Adipocyte (in vitro differentiated cells): ENCODE results near the gene NPTXR.
"Not testable (repeated sequence)": the region's sequence is repeated elsewhere in the genome, so short reads cannot be mapped to it uniquely, and the experiment has no call there.

Source experiments
- DNase-seq: peaks from one replicate; pipeline ENCODE4 v3.0.0-alpha.2; 2015; ENCODE audit warnings: low read depth
- H3K27me3 ChIP-seq: replicated peaks from 2 replicates; pipeline ENCODE4 v1.7.0; 2013; ENCODE audit warnings: mild to moderate bottlenecking, low read length, moderate library complexity; ENCODE audit not compliant: control insufficient read depth, insufficient read depth
- H3K36me3 ChIP-seq: 2 replicates; pipeline ENCODE4 v1.7.0; 2013; ENCODE audit warnings: low read length, mild to moderate bottlenecking, moderate library complexity; ENCODE audit not compliant: control insufficient read depth, insufficient read depth, severe bottlenecking
- H3K4me1 ChIP-seq: 2 replicates; pipeline ENCODE4 v1.7.0; 2013; ENCODE audit warnings: mild to moderate bottlenecking, low read length, moderate library complexity; ENCODE audit not compliant: control insufficient read depth, insufficient read depth
- H3K4me3 ChIP-seq: 2 replicates; pipeline ENCODE4 v1.7.0; 2013; ENCODE audit warnings: mild to moderate bottlenecking, low read length, moderate library complexity
- H3K9ac ChIP-seq: 2 replicates; pipeline ENCODE4 v1.7.0; 2013; ENCODE audit warnings: mild to moderate bottlenecking, low read length, moderate library complexity
- H3K9me3 ChIP-seq: 2 replicates; pipeline ENCODE4 v1.7.0; 2013; ENCODE audit warnings: mild to moderate bottlenecking, low read length, moderate library complexity; ENCODE audit not compliant: control insufficient read depth

The NPTXR gene

GRCh38 chr22:38861170-38861876 is 17.5 kb upstream of the NPTXR start:
- no peak for DNase-seq
- Histone ChIP-seq H3K9me3 (no peaks in the 10 kb centered on the region), H3K4me3 (no peak overlapping the region), H3K4me1 (peaks cover 24% of the 10 kb centered on the region), H3K27me3 (peaks cover 8% of the 10 kb centered on the region), H3K36me3 (peaks cover 7% of the 10 kb centered on the region), H3K9ac (no peak overlapping the region)

DNA sequence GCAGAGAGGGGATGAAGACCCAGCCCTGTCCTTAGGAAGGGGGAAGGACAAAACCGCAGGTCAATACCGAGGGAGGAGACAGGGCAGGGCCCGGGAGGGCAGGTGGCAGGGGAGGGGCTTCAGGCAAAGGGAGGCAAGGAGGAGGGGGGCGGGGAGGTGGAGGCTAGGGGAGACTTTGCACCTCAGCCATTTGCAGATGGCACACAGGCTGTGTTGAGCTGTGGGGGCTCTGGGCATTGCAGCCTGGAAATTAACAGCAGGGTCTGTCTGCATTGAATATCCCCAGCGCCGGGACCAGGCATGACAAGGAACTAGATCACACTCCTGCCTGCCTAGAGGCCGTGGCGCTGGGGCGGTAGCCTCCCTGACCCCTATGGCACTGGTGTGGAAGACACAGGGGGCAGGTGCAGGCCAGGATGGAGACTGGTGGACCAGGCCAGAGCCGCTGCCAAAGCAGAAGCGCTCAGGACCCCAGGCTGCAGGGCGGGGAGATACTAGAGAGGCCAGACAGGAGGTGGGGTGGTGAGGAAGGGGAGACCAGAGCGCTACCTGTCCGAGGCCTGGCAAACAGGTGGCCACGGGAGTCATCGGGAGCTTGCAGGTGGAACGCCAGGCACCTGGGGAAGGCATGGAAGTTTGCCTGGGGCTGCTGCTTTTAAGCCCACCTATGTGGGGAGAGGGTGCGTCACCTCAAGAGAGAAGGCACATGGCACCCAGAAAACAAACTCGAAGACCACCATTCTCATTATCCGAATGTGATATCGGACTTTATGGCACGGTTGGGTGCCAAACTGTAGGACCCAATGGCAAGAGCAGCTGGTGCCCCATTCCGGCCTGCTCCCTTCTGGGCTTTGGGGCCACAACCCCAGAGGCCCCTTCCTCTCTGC is 16.7 kb upstream of the NPTXR start:
- no peak overlapping the region for H3K4me3 ChIP-seq
- DNase-seq = no peak
- peaks cover 6% of the 10 kb centered on the region for H3K36me3 ChIP-seq

DNA sequence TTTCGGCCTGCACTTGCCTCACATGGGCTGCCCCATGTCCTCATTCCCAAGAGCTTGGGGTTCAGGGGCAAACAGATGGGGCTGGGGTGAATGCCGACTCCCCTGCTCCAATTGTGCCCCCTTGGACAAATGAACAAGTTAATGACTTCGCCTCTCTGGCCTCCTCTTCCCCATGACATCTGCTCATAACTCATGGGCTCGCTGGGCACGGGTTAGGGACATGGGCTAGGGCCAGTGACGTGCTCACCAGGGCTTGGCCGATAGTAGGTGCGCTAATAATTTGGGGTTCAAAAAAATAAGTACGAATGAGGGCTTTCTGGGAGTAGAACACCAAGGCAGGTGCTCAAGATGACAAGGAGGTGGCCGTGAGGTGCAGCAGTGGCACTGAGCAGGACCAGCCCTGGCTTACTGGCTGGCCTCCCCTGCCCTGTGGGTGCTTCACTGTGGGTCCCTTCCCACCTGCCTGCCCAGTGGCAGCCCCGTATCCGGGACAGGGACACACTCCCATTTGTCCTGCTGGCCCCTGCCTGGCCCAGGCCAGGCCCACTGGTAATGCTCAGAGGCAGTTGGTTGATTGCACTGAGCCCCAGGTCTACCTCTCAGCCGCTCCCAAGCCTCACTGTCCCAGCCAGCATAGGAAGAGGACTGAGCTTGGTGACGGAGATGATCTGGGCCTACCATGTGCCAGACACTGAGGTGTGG is 15.9 kb upstream of the NPTXR start:
- H3K27me3 ChIP-seq = peaks cover 8% of the 10 kb centered on the region

More for the DNA sequence above, 16.7 kb upstream of the NPTXR start:
- H3K27me3 ChIP-seq = peaks cover 8% of the 10 kb centered on the region
- H3K9ac ChIP-seq = no peak overlapping the region
- peaks cover 28% of the 10 kb centered on the region for H3K4me1 ChIP-seq
- no peaks in the 10 kb centered on the region for H3K9me3 ChIP-seq

DNA sequence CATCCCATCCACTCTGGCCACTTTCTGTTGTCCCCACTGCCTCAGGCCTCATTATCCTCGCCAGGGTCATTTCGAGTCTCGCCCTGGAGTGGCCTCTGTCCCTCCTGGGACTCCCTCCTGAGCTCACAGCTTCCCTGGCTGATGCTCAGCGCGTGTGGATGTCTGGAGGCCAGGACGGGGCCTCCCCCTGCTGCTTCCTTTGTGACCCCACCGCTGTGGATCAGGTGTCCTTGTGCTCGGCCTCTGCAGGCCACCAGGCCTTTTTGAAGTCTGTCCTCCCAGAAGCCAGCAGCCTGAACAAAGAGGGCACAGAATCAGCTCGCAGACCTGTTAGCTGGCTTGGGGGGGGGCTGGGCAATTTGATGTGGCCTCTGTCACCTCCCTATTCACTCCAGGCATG is 14.7 kb upstream of the NPTXR start:
- Histone ChIP-seq H3K36me3 (no peaks in the 10 kb centered on the region), H3K9me3 (no peaks in the 10 kb centered on the region), H3K4me1 (peaks cover 17% of the 10 kb centered on the region), H3K27me3 (peaks cover 8% of the 10 kb centered on the region), H3K9ac (no peak overlapping the region), H3K4me3 (no peak overlapping the region)
- no peak for DNase-seq

More for the DNA sequence above, 15.9 kb upstream of the NPTXR start:
- Histone ChIP-seq H3K4me1 (peaks cover 24% of the 10 kb centered on the region), H3K9ac (no peak overlapping the region), H3K36me3 (no peaks in the 10 kb centered on the region), H3K4me3 (no peak overlapping the region), H3K9me3 (no peaks in the 10 kb centered on the region)
- no peak for DNase-seq

DNA sequence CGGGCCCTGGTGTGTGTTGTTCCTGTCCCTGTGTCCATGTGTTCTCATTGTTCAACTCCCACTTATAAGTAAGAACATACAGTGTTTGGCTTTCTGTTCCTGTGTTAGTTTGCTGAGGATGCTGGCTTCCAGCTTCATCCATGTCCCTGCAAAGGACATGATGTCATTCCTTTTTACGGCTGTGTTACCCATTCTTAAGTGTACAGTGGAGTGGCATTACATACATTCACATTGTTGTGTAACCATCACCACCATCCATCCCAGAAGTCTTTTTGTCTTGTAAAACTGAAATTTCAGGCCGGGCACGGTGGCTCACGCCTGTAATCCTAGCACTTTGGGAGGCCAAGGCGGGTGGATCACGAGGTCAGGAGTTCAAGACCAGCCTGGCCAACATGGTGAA is 10.6 kb upstream of the NPTXR start:
- H3K4me3 ChIP-seq, H3K27me3 ChIP-seq, H3K9me3 ChIP-seq, H3K9ac ChIP-seq, DNase-seq, H3K36me3 ChIP-seq: not testable (repeated sequence)
- peaks cover 15% of the 10 kb centered on the region for H3K4me1 ChIP-seq

DNA sequence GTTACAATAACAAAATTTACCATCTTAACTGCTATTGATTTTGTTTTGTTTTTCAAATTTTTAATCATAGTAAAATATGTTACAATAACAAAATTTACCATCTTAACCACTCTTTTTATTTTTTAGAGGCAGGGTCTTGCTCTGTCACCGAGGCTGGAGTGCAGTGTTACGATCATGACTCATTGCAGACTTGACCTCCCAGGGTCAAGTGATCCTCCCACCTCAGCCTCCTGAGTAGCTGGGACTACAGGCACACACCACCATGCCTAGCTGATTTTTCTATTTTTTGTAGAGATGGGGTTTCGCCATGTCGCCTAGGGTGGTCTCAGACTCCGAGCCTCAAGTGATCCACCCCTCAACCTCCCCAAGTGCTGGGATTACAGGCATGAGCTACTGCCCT is 10.1 kb upstream of the NPTXR start:
- not testable (repeated sequence) for H3K9ac ChIP-seq, H3K27me3 ChIP-seq, DNase-seq, H3K4me3 ChIP-seq, H3K9me3 ChIP-seq, H3K36me3 ChIP-seq
- H3K4me1 ChIP-seq = peaks cover 15% of the 10 kb centered on the region

DNA sequence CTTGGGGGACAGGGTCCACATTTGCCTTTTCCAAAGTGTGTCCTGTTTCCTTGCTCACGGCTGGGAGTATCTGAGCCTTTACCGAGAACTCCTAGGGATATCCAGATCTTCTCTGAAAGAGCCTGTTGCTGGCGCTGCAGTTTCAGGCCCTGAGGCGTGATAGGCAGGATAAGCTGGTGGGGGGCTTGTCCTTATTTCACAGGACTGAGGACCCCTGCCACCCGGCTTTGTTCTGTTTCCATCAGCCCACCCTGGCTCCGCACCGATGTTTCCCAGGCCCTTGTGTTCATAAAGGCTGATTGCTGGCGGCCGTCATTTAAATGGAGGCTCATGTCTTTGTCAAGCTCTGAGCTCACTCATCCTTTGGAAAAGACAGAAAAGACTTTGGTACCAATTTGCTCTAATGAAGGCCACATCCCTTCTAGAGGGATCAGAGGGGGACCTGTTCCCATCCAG is 9.4 kb upstream of the NPTXR start:
- Histone ChIP-seq H3K4me3 (no peak overlapping the region), H3K9ac (no peak overlapping the region), H3K36me3 (no peaks in the 10 kb centered on the region), H3K27me3 (no peaks in the 10 kb centered on the region), H3K9me3 (no peaks in the 10 kb centered on the region), H3K4me1 (peaks cover 15% of the 10 kb centered on the region)
- no peak for DNase-seq

GRCh38 chr22:38852522-38852921 is 8.7 kb upstream of the NPTXR start:
- H3K9ac ChIP-seq = no peak overlapping the region
- no peak for DNase-seq
- no peaks in the 10 kb centered on the region for H3K27me3 ChIP-seq
- no peak overlapping the region for H3K4me3 ChIP-seq
- H3K4me1 ChIP-seq = peaks cover 15% of the 10 kb centered on the region
- no peaks in the 10 kb centered on the region for H3K36me3 ChIP-seq
- H3K9me3 ChIP-seq = no peaks in the 10 kb centered on the region

- H3K9me3 ChIP-seq = no peaks in the 10 kb centered on the region
- H3K36me3 ChIP-seq = no peaks in the 10 kb centered on the region
- no peak overlapping the region for H3K4me3 ChIP-seq
- no peaks in the 10 kb centered on the region for H3K27me3 ChIP-seq
- H3K4me1 ChIP-seq = peaks cover 15% of the 10 kb centered on the region
- peak; percentile 58 for DNase-seq
- H3K9ac ChIP-seq = no peak overlapping the region
These were observed 7.4 kb upstream of the NPTXR start for GRCh38 chr22:38850941-38851849.

DNA sequence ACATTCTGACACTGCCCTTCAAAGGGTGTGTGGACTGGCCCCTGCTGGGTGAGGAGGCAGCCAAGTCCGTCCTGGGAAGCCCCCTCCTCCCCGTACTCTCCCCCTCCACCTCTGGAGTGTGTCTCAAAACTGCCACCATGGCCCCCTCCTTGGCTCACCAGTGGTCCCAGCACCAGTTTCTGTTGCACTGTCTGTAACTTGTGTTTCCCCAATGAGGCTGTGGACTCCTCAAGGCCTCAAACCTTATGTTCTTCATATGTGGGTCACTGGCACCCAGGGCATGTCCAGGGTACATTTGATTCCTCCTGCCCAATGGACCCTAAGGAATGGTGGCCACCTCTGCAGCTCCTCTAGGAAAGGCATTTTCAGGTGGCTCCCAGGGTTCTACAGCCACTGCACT is 6.6 kb upstream of the NPTXR start:
- no peaks in the 10 kb centered on the region for H3K9me3 ChIP-seq
- H3K36me3 ChIP-seq = no peaks in the 10 kb centered on the region
- no peak overlapping the region for H3K4me3 ChIP-seq
- no peaks in the 10 kb centered on the region for H3K27me3 ChIP-seq
- peaks cover 11% of the 10 kb centered on the region for H3K4me1 ChIP-seq
- no peak overlapping the region for H3K9ac ChIP-seq
- DNase-seq = no peak
